Measurements from ENCODE around the gene HBE1.

GRCh38 chr11:5266609-5267008 lies 3.1 kb downstream of the HBE1 start:
- TF ChIP-seq, protein P1, sequence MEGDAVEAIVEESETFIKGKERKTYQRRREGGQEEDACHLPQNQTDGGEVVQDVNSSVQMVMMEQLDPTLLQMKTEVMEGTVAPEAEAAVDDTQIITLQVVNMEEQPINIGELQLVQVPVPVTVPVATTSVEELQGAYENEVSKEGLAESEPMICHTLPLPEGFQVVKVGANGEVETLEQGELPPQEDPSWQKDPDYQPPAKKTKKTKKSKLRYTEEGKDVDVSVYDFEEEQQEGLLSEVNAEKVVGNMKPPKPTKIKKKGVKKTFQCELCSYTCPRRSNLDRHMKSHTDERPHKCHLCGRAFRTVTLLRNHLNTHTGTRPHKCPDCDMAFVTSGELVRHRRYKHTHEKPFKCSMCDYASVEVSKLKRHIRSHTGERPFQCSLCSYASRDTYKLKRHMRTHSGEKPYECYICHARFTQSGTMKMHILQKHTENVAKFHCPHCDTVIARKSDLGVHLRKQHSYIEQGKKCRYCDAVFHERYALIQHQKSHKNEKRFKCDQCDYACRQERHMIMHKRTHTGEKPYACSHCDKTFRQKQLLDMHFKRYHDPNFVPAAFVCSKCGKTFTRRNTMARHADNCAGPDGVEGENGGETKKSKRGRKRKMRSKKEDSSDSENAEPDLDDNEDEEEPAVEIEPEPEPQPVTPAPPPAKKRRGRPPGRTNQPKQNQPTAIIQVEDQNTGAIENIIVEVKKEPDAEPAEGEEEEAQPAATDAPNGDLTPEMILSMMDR (IDR thresholded peaks at IDR 0.05 in 2 of 3, conservative IDR thresholded peaks at IDR 0.05 in 1 of 3; ENCODE audit: control insufficient read depth in 2 of 3, extremely low read depth in 1 of 3, insufficient read depth in 1 of 3, low read depth in 3 of 3, low read length in 3 of 3) = no peak
- no peak for TF ChIP-seq FOXM1 (IDR thresholded peaks at IDR 0.05; ENCODE audit: low read depth, low read length)
- no peak for TF ChIP-seq IKZF1 (conservative IDR thresholded peaks at IDR 0.05)
- TF ChIP-seq EZH2 (IDR thresholded peaks at IDR 0.05; ENCODE audit: borderline replicate concordance, control insufficient read depth, low read depth, low read length) = no peak
- TF ChIP-seq POLR2A (IDR thresholded peaks at IDR 0.05; ENCODE audit: low read depth, low read length) = no peak
- TF ChIP-seq SPI1 (IDR thresholded peaks at IDR 0.05; ENCODE audit: borderline replicate concordance, insufficient read depth, low read depth, low read length) = no peak
- no peak for TF ChIP-seq BHLHE40 (IDR thresholded peaks at IDR 0.05; ENCODE audit: borderline replicate concordance in 1 of 2, low read depth in 2 of 2, low read length in 1 of 2)
- TF ChIP-seq CEBPZ (IDR thresholded peaks at IDR 0.05; ENCODE audit: low read depth, low read length) = no peak
- TF ChIP-seq TCF3 (IDR thresholded peaks at IDR 0.05; ENCODE audit: borderline replicate concordance, insufficient read depth, low read depth, low read length) = no peak
- no peak for TF ChIP-seq EP300 (IDR thresholded peaks at IDR 0.05; ENCODE audit: borderline replicate concordance in 1 of 2, control insufficient read depth in 1 of 2, low read depth in 2 of 2, low read length in 2 of 2)
- TF ChIP-seq PAX5 (IDR thresholded peaks at IDR 0.05; ENCODE audit: borderline replicate concordance, low read depth, low read length) = no peak
- no peak for TF ChIP-seq BCL11A (IDR thresholded peaks at IDR 0.05; ENCODE audit: low read depth, low read length)
